Measurements from ENCODE around the gene FAM72B.
"Not testable (repeated sequence)": the region's sequence is repeated elsewhere in the genome, so short reads cannot be mapped to it uniquely, and the experiment has no call there.

- not testable (repeated sequence) for TF ChIP-seq POLR2A (IDR thresholded peaks at IDR 0.05; ENCODE audit: low read length); GATA1 (IDR thresholded peaks at IDR 0.05; ENCODE audit: low read depth, low read length)
Observed at GRCh38 chr1:121118480-121118824, 65.7 kb downstream of the FAM72B start.
